NCI-H128 (cell line): ENCODE results near the gene HADH.
"Not testable (repeated sequence)": the region's sequence is repeated elsewhere in the genome, so short reads cannot be mapped to it uniquely, and the experiment has no call there.

Source experiments
- DNase-seq: peaks from one replicate; lab custom pipeline; 2025; ENCODE audit not compliant: unreplicated experiment; lab: John Stamatoyannopoulos, UW

Gene HADH

DNA sequence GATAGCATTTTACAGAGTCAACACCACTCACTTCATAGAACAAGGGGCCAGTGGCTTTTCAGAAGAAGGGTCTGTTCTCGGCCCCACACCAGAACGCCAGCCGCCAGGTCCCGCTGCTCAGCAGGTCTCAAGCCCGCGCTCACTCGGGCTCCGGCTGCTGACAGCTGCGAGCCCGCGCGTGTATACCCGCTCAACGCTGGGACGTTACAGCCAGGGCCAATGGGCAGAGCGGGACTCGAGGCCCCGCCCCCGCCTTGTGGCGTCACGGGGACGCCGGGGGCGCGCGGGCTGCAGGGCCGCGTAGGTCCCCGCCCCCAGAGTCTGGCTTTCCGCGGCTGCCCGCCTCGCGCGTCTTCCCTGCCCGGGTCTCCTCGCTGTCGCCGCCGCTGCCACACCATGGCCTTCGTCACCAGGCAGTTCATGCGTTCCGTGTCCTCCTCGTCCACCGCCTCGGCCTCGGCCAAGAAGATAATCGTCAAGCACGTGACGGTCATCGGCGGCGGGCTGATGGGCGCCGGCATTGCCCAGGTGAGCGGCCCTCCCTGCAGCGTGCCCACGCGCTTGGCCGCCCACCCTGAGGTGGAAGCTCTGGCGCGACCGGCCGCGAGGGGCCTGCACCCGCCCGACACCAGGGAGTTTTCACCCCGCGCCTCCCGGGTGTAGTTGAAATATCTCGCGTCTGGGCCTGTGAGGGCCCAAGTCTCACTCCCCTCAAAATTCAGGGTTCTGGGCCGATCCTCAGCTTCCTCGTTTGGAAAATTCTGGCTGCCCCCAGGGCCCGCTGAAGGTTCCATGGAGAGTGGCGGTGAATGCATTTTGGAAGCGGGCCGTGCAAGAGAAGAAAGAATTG lies at the start of gene HADH:
HADH (plus strand) TSS at position 353 of the 850 bp plus-strand sequence; CDS start at position 397, 44 bp downstream.
- peak; percentile 69 for DNase-seq

DNA sequence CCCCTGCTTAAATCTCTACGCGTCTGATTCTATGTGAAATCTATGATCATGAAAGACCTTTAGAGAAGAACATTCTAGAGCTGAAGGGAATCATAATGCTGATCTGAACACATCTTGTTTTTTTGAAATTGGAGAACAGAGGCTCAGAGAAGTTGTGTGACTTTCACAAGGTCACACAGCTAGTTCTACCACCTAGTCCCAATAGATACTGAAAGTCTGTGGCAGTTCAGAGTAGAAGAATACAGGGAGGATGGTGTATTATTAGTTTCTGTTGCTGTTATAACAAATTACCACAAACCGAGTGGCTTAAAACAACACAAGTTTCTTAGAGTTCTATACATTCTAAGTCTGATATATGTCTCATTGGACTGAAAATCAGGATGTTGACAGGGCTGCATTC lies 43.9 kb upstream of the HADH start:
- DNase-seq = no peak

DNA sequence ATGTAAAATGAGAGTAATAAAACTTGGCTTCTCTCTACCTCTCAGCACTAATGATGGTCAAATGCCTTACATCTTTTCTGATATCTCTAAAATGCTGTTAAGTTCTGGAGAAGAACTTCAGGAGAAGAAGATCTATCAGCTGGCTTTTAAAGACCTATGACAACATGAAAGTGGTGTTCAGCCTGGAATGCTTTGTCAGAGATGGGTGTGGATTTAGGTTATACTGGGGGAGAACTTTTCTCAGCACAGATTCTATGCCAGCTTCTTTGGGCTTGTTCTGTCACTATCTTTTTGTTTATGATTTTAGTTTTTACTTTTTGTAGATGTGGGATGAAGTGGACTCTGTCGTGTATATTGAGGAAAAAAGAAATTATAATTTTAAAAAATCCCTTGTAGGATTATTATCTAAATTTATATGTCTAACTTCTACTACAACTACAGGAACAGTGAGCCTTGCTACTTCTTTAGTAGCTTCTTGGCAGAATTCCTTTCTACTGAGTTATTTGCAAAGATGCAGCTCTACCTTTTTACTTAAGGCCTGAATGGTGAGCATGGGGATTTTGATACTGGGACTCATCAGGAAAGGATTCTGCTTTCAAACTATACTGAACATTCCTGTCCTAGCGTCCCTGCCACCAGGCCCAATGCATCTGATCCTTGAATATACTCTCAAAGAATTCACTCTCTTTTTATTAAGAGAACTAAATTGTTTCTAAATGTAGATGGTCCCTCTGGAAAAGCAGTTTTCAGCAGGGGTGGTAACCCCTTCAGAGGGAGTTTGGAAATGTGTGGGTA lies 38.7 kb upstream of the HADH start:
- DNase-seq = no peak

DNA sequence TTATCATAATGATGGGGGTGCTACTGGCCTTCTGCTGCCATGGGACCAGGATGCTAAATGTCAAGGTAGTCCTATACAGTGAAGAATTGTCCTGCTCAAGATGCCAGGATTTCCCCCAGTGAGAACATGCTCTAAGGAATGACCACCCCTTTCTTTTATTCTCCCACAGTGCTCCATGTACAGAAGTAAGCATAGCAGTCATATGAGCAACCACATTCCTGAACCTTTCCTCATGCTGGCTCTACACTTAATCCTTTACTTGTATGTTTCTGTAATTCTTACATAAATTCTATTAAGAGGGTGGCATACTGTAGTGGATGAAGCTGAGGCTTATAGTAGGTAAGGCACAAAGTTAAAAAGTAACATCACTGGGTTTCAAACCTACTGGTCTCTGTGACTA lies 38.1 kb upstream of the HADH start:
- DNase-seq = no peak

DNA sequence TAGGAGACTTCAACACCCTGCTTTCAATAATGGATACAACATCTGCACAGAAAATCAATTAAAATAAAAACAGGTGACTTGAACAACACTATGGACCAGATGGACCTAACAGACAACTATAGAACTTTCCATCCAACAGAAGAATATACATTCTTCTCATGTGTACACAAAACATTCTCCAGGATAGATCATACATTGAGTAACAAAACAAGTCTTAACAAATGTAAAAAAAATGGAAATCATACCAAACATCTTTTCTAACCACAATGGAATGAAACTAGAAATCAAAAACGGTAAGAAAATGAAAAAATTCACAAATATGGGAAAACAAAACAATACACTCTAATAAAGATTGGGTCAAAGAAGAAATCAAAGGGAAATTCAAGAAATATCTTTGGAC lies 33.7 kb upstream of the HADH start:
- no peak for DNase-seq

DNA sequence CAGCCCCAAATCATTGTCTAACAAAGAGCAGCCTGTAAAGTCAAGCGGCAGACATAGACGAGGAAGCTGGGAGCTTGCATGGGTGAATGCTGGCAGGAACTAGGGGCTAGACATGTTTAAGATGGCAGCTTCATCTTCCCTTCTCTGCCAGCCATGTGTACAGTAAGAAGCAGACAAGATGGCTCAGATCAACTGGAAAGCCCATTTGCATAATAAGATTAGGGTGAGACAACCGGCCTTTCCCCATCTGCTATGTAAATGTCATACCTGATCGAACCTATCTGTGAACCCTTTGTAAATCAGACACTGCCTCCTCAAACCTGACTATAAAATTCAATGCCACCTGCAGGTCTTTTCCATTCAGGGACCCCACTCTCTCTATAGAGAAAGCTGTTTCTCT lies 22.8 kb upstream of the HADH start:
- DNase-seq = no peak

DNA sequence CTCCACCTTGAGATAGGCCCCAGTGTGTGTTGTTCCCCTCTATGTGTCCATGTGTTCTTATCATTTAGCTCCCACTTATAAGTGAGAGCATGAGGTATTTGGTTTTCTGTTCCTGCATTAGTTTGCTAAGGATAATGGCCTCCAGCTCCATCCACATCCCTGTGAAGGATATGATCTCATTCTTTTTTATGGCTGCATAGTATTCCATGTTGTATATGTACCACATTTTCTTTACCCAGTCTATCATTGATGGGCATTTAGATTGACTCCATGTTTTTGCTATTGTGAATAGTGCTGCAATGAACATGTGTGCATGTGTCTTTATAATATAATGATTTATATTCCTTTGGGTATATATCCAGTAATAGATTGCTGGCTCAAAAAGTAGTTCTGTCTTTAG lies 22.2 kb upstream of the HADH start:
- DNase-seq = not testable (repeated sequence)

DNA sequence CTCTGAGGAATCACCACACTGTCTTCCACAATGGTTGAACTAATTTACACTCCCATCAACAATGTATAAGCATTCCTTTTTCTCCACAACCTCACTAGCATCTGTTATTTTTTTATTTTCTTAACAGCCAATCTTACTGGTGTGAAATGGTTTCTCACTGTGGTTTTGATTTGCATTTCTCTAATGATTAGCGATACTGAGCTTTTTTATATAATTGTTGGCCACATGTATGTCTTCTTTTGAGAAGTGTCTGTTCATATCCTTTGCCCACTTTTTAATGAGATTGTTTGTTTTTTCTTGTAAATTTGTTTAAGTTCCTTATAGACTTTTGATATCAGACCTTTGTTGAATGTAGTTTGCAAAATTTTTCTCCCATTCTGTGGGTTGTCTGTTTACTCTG lies 21.8 kb upstream of the HADH start:
- DNase-seq = not testable (repeated sequence)

DNA sequence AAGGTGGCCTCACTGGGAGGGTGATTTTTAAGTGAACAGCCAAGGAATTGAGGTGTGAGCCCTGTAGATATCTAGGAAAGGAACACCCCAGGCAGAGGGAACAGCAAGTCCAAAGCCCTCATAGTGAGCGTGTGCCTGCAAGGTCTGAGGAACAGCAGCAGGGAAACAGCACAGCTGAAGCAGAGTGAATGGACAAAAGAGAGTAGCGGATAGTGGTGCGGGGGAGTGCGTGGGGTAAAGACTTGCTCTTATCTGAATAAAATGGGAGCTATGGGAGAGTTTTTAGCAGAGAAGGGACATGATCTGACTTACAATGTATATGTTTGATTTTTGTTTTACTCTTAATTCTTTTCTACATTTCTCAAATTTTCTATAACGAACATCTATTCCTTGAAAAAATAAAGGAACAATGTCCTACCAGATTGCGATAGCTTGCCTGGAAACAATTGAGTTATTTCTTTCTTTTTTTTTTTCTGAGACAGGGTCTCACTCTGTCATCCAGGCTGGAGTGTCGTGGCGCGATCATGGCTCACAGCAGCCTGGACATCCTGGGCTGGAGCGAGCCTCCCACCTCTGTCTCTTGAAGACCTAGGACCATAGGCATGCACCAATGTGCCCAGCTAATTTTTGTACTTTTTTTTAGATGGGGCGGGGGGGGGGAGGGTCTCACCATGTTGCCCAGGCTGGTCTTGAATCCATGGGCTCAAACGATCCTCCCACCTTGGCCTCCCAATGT lies 19.5 kb upstream of the HADH start:
- DNase-seq = no peak

DNA sequence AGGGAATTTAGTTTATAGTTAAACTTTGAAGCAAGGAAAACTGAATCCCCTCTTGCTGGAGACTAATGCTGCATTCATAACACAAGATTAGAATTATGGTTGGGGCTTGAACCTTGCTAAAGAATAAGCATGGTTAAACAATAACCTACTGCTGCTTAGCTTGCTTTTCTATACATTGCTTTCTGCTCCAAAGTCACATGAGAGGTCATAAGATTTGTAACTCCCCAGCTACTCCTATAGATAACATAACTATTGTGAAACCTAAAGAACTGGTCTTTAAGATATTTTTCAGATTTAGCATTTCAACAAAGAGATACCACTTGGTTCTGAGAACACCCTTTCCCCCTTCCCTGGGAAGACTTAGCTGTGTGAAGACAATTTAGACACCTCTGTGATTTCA lies 17.1 kb upstream of the HADH start:
- DNase-seq = no peak

DNA sequence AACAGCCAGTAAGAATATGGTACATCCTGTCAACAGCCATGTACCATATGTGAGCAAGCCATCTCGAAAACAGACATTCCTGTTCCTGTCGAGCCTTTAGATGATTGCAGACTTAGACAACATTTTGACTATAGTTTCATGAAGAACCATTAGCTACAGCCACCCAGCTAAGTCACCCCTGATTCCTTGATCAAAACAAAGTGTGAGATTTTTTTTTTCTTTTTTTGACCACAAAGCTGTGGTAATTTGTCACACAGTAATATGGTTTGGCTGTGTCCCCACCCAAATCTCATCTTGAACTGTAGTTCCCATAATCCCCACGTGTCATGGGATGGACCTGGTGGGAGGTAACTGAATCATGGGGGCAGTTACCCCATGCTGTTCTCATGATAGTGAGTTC lies 15.2 kb upstream of the HADH start:
- DNase-seq = no peak

DNA sequence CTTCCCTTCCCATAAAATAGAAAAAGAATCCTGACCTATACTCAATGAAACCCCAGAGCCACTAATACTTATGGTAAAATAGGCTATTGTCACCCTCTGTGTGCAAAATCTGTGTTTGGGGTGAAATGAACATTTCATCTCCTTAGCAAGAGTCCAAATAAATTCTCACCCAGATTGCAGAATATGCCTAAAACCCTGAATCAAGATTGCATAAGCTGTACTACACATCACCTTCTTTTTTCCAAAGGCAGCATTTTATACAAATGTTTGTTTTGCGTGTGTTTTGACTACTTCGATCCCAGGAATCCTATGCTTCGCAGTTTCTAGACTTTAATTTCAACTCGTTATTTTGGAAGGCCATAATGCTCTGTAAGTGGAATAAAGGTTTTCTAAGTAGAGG lies 12.2 kb upstream of the HADH start:
- no peak for DNase-seq

DNA sequence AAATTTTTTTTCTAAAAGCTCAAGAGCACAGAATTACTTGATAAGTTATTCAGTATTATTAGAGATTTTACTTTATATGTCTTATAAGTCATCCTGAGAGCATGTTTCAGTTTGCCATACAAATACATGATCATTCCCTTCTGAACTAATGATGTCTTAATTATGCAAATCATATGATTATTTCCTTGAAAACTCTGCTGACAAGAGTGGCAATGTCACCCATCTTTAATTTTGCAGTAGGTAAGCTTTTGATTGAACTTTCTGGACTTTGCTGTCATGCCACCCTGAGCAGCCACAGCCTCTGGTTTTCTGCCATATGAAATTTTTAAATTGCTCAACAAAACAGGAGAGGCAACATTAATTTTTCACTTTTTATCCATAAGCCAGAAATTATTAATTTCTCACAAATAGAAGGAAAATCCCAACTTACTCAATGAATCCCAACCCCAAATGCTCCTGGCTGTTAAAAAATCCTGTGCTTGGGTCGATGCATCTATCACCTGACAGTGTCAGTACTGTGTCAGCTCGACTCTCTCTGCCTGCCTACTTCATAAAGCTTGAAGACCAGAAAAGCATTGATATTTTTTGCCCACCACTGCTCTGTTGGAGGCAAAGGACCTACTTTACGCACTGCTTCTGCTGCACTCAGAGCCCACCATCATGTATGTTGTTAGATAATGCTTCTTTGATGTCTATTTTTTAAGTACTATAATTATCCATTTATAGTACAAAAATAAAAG lies 11.6 kb upstream of the HADH start:
- no peak for DNase-seq

DNA sequence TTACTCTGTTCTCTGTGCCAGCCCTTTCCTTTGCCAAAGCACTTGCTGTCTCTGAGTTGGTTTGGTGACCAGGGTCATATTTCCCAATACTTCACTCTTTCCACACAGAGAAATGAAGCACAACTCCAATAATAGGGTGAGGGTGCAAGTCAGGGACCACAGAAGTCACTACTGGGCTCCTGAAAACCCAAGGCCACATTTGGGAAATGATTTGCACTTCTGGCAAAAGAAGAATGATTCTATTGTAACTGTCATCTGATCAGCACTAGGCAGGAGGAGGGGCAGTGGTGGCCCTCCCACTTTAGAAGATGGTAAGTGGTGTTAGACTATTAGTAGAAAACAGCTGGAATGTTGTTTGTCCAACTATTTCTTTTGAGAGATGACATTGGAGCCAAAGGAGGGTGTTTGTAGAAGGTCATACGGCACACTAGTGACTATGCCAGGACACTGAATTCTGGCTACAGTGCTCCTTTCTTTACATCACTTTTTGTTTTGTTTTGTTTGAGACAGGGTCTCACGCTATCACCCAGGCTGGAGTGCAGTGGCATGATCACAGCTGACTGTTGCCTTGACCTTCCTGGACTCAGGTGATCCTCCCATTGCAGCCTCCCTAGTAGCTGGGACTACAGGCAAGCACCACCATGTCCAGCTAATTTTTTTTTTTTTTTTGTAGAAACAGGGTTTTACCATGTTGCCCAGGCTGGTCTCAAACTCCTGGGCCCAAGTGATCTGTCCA lies 10.8 kb upstream of the HADH start:
- DNase-seq = no peak

DNA sequence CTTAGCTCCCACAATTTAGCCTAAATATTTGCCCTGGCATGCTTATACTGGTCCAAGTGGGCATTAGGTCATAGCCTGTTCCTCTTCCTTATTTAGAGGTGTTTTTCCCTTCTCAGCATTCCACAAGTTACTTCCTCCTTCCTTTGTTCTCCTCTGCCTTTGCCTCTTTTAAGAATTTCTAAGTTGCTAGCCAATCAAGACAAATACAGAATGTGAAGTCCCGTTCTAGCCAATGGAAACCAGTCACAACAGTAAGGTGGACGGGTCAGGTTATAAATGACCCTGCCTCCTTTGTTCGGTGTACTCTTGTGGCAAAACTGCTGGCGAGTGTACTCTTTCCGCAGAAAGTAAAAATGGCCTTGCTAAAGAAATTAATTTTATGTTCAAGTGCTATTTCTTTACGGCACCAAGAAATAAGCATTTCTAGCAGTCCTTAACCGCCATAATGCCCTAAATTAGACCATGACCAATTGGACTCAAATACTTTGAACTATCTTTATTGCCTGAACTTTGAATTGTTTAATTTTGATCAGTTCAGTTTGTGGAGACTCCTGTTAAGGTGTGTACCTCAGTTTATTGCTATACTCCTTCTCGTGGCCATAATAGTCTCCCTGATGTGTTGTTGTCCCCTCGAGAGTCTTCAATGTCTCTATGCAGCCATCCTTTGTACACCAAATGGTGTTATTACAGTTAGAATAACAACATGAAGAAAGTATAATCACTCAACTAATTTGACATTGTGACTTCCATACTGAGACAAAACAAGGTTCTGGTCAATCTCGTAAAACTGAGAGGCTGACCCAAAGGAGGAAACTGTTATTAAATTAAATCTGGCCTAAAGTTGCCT lies 1.6 kb upstream of the HADH start:
- DNase-seq = no peak

DNA sequence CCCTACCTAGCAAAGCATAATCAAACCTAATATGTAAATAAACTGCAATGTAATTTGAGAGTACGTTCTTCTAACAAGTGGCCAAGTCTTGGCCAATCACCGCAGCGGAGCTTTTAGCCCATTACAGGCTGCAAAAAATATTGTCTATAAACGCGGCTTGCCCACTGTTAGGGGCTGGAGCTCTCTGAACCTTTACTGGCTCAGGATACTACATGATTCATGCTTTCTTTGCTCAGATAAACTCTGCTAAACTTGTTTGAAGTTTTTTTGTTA lies 990 bp upstream of the HADH start:
- DNase-seq = no peak

DNA sequence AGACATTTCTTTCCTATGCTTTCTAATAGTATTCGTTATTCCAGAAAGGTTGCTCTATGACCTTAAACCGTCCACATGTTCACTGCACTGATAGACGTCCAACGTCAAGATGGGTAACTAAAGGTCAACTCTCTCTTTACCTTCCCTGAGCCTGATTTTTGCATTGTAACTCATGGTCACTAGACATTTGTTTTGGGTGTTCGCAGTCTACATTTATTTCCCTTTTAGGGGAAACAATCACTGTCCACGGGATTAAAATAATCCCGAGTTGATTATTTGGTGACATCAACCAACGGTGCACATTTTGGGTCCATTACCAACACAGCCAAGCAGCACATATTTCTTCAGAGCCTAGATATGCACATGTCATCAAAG lies 540 bp upstream of the HADH start:
- no peak for DNase-seq

DNA sequence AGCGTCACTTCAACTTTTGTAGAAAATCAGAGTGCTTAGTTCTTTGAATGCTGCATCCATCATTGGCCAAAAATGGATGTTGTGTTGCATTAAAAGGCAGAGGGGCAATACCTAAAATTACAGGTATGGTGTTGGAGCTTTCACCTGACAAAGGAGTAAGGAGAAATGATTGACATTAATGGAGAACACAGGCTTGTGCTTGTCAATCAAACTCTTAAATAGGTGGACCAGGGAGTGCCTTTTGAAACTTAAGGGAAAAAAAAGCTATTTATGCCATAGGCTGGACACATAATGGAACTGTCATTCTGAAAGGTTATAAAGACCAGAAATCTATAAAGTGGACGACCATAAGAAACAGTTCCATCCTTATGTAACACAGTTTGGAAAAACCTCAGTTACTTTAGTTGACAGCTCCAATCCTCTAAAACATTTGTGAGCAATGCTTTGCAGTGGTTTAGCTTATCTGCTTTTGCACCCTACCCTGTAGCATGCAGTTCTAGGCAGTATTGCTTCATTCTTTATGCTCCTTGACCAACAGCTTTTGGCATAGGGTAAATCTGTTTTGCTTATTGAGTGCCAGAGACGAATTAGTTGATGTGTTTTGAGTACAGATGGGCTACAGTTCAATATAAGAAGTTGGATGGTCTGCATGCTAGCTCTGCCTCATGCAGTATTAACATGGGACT lies 2.4 kb downstream of the HADH start:
- no peak for DNase-seq

DNA sequence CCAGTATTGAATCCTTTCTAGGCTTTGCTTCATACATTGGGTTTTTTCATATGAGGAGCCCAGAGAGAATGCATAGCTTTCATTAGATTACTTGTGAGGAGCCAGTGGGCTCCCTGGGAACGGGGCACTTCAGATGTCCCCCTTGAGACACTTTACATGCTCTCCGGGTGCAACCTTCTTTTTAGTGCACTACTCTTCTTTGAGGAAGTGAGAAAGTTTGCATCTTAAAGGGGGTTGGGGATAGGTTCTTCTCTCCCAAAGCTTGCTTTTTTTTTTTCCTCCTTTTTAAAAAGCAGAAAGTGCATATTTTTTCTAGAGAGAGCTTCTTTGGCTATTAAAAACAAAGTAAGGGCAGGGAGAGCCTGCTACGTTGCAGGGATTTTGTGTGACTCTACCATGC lies 4.3 kb downstream of the HADH start:
- DNase-seq = no peak
